Loucy (cell line): Measurements from ENCODE around the gene B4GALT1.
"Not testable (repeated sequence)": the region's sequence is repeated elsewhere in the genome, so short reads cannot be mapped to it uniquely, and the experiment has no call there.

Experiments
- H2AFZ ChIP-seq: fragments of 200-600 bp; sonication (generic); 2 replicates; pipeline ENCODE4 v1.6.0; 2016; ENCODE audit warnings: antibody characterized with exemption, mild to moderate bottlenecking, low read length, moderate library complexity
- H3F3A ChIP-seq: fragments of 200-600 bp; 2 replicates; pipeline ENCODE4 v1.6.0; 2016; ENCODE audit warnings: antibody characterized with exemption, low read depth, mild to moderate bottlenecking
- H3K27me3 ChIP-seq: fragments of 200-600 bp; sonication (generic); 2 replicates; pipeline ENCODE4 v1.6.1; 2014; ENCODE audit warnings: low read length, mild to moderate bottlenecking; ENCODE audit not compliant: insufficient read depth, poor library complexity, severe bottlenecking
- H3K36me3 ChIP-seq: fragments of 200-600 bp; sonication (generic); 2 replicates; pipeline ENCODE4 v1.6.1; 2016; ENCODE audit warnings: low read length; ENCODE audit not compliant: insufficient read depth
- H3K4me1 ChIP-seq: fragments of 200-600 bp; sonication (generic); 2 replicates; pipeline ENCODE4 v1.5.1; 2014; ENCODE audit warnings: low read length, mild to moderate bottlenecking; ENCODE audit not compliant: insufficient read depth, poor library complexity, severe bottlenecking
- H3K4me2 ChIP-seq: fragments of 200-600 bp; sonication (generic); 2 replicates; pipeline ENCODE4 v1.6.0; 2014; ENCODE audit warnings: antibody characterized with exemption, low read length, low read depth, mild to moderate bottlenecking; ENCODE audit not compliant: poor library complexity, severe bottlenecking
- H3K4me3 ChIP-seq: fragments of 200-600 bp; sonication (generic); 2 replicates; pipeline ENCODE4 v1.5.1; 2014; ENCODE audit warnings: low read length, mild to moderate bottlenecking, mixed read lengths; ENCODE audit not compliant: poor library complexity, severe bottlenecking
- H3K79me2 ChIP-seq: fragments of 200-600 bp; sonication (generic); 2 replicates; pipeline ENCODE4 v1.6.1; 2014; ENCODE audit warnings: low read length; ENCODE audit not compliant: insufficient read depth
- H3K9ac ChIP-seq: fragments of 200-600 bp; sonication (generic); 2 replicates; pipeline ENCODE4 v1.6.0; 2014; ENCODE audit warnings: mild to moderate bottlenecking, low read depth, low read length, moderate library complexity; ENCODE audit not compliant: poor library complexity, severe bottlenecking
- H3K9me2 ChIP-seq: fragments of 200-600 bp; sonication (generic); replicated peaks from 2 replicates; pipeline ENCODE4 v1.6.1; 2016; ENCODE audit warnings: low read depth, low read length, mixed read lengths
- H3K9me3 ChIP-seq: fragments of 200-600 bp; sonication (generic); 2 replicates; pipeline ENCODE4 v1.6.1; 2014; ENCODE audit warnings: mild to moderate bottlenecking, antibody characterized with exemption, low read length, low read depth; ENCODE audit not compliant: insufficient read depth
- H4K20me1 ChIP-seq: fragments of 200-600 bp; sonication (generic); 2 replicates; pipeline ENCODE4 v1.6.0; 2014; ENCODE audit warnings: antibody characterized with exemption, low read length, mild to moderate bottlenecking; ENCODE audit not compliant: insufficient read depth, poor library complexity, severe bottlenecking
- EZH2phosphoT487 ChIP-seq: fragments of 200-600 bp; IDR thresholded peaks from 2 replicates; pipeline ENCODE4 v1.6.1; 2018; ENCODE audit warnings: antibody characterized with exemption, mild to moderate bottlenecking, moderate library complexity, borderline replicate concordance
- TF ChIP-seq, protein P1 (sequence below): fragments of 200-600 bp; sonication (generic); conservative IDR thresholded peaks from 2 replicates; pipeline ENCODE4 v1.5.1; 2014; ENCODE audit warnings: mild to moderate bottlenecking, antibody characterized with exemption, low read length

Gene B4GALT1

DNA sequence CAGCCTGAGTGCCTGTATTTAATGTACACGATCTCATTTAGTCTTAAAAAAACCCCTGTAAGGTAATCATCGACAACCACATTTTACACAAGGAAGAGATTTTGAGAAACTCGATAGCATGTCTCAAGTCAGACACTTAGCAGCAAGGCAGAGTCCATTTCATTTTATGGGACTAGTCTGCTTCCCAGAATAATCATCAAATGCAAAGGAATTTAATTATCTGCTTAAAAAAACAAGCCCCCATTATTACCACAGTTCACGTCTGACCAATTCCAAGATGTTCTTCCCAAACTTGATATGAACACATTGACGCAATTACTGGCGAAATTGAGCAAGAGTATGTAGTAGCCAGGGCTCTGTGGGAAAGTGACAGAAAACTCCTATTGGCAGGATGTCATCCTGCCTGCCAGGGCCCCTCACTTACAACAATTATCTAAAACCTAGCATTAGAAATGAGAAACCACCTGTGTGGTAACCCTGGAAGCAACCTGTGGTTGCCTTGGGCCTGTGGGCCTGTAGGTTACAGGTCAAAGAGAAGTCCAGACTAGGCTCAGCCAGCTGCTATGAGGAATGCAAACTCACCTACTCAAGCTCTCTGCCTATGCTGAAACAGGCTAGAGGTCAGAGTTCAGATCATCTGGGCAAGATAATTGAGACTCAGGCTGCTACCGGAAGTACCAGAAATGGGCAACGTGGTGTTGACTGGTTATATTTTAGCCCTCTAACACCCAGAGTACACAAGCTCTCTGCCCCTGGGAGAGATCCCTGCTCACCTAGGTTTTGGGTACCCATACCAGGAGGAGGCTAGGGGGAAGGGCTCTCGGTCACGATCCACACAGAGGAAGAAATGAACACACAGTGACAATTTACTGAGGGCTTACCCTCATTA lies 1.6 kb downstream of the B4GALT1 start:
- peak overlapping the region; percentile 82 for H3K9ac ChIP-seq
- no peaks in the 10 kb centered on the region for H3K36me3 ChIP-seq
- H3K4me2 ChIP-seq = peak overlapping the region; percentile 99
- H4K20me1 ChIP-seq = peaks cover 19% of the 10 kb centered on the region
- TF ChIP-seq EZH2phosphoT487 = no peak
- TF ChIP-seq, protein P1, sequence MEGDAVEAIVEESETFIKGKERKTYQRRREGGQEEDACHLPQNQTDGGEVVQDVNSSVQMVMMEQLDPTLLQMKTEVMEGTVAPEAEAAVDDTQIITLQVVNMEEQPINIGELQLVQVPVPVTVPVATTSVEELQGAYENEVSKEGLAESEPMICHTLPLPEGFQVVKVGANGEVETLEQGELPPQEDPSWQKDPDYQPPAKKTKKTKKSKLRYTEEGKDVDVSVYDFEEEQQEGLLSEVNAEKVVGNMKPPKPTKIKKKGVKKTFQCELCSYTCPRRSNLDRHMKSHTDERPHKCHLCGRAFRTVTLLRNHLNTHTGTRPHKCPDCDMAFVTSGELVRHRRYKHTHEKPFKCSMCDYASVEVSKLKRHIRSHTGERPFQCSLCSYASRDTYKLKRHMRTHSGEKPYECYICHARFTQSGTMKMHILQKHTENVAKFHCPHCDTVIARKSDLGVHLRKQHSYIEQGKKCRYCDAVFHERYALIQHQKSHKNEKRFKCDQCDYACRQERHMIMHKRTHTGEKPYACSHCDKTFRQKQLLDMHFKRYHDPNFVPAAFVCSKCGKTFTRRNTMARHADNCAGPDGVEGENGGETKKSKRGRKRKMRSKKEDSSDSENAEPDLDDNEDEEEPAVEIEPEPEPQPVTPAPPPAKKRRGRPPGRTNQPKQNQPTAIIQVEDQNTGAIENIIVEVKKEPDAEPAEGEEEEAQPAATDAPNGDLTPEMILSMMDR = no peak
- no peaks in the 10 kb centered on the region for H3K9me3 ChIP-seq
- H3K27me3 ChIP-seq = no peaks in the 10 kb centered on the region
- peak overlapping the region; percentile 62; the same call in 1 of the 2 replicates for H2AFZ ChIP-seq
- peaks cover 64% of the 10 kb centered on the region for H3K79me2 ChIP-seq
- H3K9me2 ChIP-seq = no peaks in the 10 kb centered on the region
- no peaks in the 10 kb centered on the region for H3F3A ChIP-seq
- peak overlapping the region; percentile 92 for H3K4me3 ChIP-seq
- peaks cover 69% of the 10 kb centered on the region for H3K4me1 ChIP-seq

DNA sequence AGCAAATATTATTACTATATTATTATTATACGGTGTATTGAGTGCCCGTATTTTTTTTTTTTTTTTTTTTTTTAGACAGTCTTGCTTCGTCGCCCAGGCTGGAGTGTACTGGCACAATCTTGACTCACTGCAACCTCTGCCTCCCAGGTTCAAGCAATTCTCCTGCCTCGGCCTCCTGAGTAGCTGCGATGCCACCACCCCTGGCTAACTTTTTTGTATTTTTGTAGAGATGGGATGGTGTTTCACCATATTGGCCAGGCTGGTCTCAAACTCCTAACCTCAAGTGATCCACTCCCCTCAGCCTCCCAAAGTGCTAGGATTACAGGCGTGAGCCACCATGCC lies 2.2 kb downstream of the B4GALT1 start:
- H3K27me3 ChIP-seq, H3F3A ChIP-seq, H2AFZ ChIP-seq, H3K36me3 ChIP-seq, H3K9me3 ChIP-seq, H3K9me2 ChIP-seq: not testable (repeated sequence)
- Histone ChIP-seq H3K79me2 (peaks cover 70% of the 10 kb centered on the region), H3K4me3 (peak overlapping the region; percentile 92), H3K4me2 (peak overlapping the region; percentile 99), H4K20me1 (peaks cover 19% of the 10 kb centered on the region), H3K9ac (peak overlapping the region; percentile 82), H3K4me1 (peaks cover 76% of the 10 kb centered on the region)

DNA sequence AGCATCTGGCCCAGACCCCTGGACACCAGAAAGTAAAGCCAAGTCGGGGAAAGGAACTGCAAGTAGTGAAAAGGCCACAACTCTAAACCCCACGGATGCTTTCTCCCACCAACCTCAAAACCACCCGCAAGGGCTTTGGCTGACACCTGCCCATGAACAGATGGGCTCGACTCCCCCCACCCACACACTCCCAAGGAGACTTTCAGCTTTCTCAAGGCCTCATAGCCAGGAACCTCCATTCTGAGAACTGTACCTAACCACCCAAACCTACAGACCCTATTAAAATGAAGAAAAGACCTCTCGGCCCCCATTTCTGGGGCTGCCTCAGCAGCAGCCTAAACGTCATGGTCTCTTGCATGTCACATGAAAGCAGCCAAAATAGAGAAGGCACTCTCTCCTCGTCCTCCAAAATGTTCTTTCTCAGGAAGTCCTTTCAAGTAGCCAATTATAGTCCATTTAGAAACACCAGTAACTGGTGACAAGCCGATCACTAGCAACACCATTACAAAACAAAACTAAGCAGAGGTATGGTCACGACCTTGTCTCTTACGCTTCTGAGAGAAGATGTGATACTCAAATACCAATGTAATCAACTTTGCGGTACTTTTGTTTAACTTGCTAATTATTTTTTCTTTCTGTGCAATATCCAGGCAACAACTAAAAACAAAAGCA lies 2.9 kb downstream of the B4GALT1 start:
- Histone ChIP-seq H3K27me3 (no peaks in the 10 kb centered on the region), H2AFZ (no peak overlapping the region), H3F3A (no peaks in the 10 kb centered on the region), H4K20me1 (peaks cover 19% of the 10 kb centered on the region), H3K9ac (peak overlapping the region; percentile 47), H3K4me1 (peaks cover 82% of the 10 kb centered on the region), H3K9me3 (no peaks in the 10 kb centered on the region), H3K36me3 (no peaks in the 10 kb centered on the region), H3K79me2 (peaks cover 76% of the 10 kb centered on the region), H3K4me3 (peak overlapping the region; percentile 56), H3K9me2 (no peaks in the 10 kb centered on the region), H3K4me2 (peak overlapping the region; percentile 99)
- TF ChIP-seq, protein P1 = no peak
- TF ChIP-seq EZH2phosphoT487 = no peak
